22Rv1 (cell line): Measurements from ENCODE around the gene RPN1.

Experiments
- H3K27ac ChIP-seq: fragments of 450-650 bp; 2 replicates; pipeline ENCODE4 v1.5.1; 2017
- ZFX ChIP-seq: fragments of 450-650 bp; IDR thresholded peaks from 2 replicates; pipeline ENCODE4 v1.6.1; 2017; ENCODE audit warnings: antibody characterized with exemption, borderline replicate concordance
- TF ChIP-seq, protein P1 (sequence below): fragments of 450-650 bp; IDR thresholded peaks from 2 replicates; pipeline ENCODE4 v1.5.1; 2017; ENCODE audit warnings: mild to moderate bottlenecking

The RPN1 gene

DNA sequence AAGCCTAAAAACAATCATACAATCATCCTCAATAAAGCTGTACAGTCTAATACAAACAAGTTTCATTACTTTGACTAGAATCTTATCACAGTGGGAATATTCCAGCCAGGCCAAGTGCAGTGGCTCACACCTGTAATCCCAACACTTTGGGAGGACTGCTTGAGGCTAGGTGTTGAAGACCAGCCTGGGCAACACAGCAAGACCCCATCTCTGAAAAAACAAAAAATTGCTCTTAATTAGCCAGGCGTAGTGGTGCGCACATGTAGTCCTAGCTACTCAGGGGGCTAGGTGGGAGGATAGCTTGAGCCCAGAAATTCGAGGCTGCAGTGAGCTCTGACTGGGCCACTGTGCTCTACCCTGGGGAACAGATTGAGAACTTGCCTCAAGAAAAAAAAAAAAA is 3.3 kb downstream of the RPN1 start:
- TF ChIP-seq, protein P1, sequence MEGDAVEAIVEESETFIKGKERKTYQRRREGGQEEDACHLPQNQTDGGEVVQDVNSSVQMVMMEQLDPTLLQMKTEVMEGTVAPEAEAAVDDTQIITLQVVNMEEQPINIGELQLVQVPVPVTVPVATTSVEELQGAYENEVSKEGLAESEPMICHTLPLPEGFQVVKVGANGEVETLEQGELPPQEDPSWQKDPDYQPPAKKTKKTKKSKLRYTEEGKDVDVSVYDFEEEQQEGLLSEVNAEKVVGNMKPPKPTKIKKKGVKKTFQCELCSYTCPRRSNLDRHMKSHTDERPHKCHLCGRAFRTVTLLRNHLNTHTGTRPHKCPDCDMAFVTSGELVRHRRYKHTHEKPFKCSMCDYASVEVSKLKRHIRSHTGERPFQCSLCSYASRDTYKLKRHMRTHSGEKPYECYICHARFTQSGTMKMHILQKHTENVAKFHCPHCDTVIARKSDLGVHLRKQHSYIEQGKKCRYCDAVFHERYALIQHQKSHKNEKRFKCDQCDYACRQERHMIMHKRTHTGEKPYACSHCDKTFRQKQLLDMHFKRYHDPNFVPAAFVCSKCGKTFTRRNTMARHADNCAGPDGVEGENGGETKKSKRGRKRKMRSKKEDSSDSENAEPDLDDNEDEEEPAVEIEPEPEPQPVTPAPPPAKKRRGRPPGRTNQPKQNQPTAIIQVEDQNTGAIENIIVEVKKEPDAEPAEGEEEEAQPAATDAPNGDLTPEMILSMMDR: no peak
- no peak for TF ChIP-seq ZFX
- no peak overlapping the region for H3K27ac ChIP-seq

DNA sequence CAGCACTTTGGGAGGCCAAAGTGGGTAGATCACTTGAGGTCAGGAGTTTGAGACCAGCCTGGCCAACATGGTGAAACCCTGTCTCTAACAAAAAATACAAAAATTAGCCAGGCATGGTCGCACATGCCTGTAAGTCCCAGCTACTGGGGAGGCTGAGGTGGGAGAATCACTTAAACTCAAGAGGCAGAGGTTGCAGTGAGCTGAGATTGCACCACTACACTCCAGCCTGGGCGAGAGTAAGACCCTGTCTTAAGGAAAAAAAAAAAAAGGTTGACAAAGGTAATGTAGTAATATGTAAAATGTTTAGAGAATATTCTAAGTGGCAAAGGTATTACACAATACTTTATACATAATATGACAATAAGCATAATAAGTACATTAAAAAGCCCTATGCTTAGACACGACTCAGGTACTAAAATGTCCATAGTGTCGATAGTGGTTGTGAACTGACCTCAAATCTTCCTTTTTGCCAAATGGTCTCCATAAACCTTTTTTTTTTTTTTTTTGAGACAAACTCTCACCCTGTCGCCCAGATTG is 16.5 kb downstream of the RPN1 start:
- no peak overlapping the region for H3K27ac ChIP-seq
- TF ChIP-seq, protein P1: no peak
- TF ChIP-seq ZFX: no peak

DNA sequence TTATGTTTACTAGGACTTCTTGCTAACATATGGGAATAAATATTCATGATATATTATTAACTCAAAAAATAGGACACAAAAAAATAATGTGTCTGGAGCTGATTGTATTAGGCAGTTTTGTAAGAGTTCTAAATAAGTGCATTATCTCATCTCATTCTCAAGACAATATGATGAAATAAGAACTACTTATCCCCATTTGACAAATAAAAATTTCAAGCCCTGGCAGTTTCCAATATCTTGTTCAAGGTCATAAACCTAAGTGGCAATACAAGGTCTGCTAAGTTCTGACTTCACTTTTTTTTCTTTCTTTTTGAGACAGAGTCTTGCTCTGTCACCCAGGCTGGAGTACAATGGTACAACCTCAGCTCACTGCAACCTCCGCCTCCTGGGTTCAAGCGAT is 18.3 kb downstream of the RPN1 start:
- no peak overlapping the region for H3K27ac ChIP-seq
- TF ChIP-seq, protein P1: no peak
- TF ChIP-seq ZFX: no peak

DNA sequence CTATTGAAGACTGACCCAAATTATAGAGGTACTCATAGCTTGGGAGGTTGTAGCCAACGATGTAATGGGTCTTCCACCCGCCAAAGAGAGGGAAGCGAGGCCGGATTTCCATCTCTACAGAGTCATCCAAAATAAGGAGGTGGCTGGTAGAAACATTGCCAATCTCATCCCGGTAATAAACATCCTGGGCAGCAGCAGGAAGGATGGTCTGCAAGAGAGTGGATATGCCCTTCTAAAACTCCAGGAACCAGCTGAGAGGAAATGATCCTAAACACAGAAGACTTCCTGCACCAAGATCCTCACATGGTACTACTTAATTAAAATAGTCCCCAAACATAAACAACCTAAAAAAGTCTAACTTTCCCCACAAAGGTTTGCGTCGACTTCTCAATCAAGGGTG is 20.7 kb downstream of the RPN1 start:
- no peak overlapping the region for H3K27ac ChIP-seq
- TF ChIP-seq, protein P1: no peak
- no peak for TF ChIP-seq ZFX

DNA sequence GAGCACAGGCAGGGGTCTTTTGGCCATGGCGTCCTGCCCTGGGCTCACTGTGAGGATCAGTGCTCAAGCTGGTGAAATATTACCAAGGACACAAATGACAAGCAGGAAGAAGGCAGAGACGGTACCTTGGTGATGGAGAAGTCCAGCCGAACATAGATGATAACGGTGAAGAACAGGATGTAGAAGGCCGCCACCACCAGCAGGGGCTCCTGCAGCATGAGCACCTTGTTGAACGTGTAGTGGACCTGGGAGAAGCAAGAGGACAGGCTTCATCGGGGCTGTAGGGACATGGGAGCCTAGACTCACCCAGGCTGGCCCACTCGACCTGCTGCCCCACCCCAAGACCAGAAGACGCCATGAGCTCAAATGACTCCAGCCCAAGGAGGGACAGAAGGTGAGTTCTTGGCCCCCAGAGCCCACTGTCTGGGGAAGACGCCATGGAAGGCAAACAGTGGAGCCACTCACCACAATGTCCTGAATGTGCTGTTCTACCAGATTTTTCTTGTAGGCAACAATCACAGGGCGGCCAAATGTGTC is 25.1 kb downstream of the RPN1 start:
- TF ChIP-seq ZFX: no peak
- TF ChIP-seq, protein P1: no peak

DNA sequence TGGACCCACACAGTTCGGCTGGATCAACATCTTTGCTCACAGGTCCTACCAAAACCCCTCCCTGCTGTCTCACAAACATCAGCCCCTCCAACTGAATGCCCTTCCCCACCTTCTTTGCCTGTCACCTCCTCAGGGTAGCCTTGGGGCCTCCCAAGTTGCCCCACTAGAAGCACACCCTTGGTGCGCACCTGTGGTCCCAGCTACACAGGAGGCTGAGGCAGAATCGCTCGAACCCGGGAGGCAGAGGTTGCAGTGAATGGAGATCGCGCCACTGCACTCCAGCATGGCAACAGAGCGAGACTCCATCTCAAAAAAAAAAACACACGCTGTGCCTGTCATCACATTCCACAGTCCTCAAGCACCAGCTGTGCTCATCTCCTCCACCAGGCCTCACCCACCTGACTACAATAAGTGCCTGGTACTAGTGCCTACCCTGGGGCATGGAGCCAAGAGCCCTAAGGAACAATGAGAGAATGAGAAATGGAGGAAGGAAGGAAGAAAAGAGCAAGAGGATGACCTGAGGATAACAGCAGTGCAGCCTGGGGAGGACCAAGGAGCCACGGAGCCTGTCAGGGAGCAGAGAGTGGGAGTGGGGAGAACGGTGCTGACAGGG is 26.0 kb downstream of the RPN1 start:
- no peak overlapping the region for H3K27ac ChIP-seq
- no peak for TF ChIP-seq ZFX
- TF ChIP-seq, protein P1: no peak

More for the DNA sequence above, 25.1 kb downstream of the RPN1 start:
- H3K27ac ChIP-seq: no peak overlapping the region

DNA sequence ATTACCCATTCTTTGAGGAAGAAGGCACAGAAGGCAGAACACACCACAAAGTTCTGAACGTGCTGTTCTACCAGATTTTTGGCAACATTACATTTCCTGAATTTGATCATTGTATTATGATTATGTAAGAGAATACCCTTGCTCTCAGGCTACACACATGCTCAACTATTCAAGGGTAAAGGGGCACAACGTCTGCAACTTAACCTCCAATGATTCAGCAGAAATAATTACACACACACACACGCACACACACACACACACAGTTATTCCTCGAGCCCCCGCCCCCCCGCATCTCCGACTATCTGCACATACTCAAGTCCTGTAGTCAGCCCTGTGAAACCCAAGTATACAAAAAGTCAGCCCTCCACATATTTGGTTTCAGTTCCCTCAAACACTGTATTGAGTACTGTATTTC is 26.8 kb downstream of the RPN1 start:
- H3K27ac ChIP-seq: no peak overlapping the region
- no peak for TF ChIP-seq ZFX
